AG04449 (cell line): ENCODE results near the gene MEF2C.

Experiments
- CTCF ChIA-PET: fragments of 350-600 bp; formaldehyde crosslinking; extraction: SDS; loops from one replicate; lab custom pipeline; 2021; ENCODE audit warnings: antibody characterized with exemption; lab: Yijun Ruan, JAX
- POLR2A ChIA-PET: fragments of 400-600, 350-600 bp; formaldehyde crosslinking; extraction: SDS; loops from one replicate; lab custom pipeline; 2020; ENCODE audit warnings: antibody characterized with exemption, inconsistent platforms; lab: Yijun Ruan, JAX
- DNase-seq: peaks from one replicate; pipeline ENCODE4 v3.0.0-alpha.2; 2010; ENCODE audit warnings: low read depth, low spot score
- H3K4me3 ChIP-seq: 2 replicates; pipeline ENCODE4 v1.5.1; 2011; ENCODE audit warnings: low read depth, mild to moderate bottlenecking, control low read depth, low read length
- TF ChIP-seq, protein P1 (sequence below): IDR thresholded peaks from one replicate; pipeline ENCODE4 v1.5.1; 2011; ENCODE audit warnings: mild to moderate bottlenecking, moderate library complexity, low read length, control low read depth, inconsistent platforms; ENCODE audit not compliant: insufficient read depth; ENCODE audit errors: missing control alignments

Gene MEF2C

DNA sequence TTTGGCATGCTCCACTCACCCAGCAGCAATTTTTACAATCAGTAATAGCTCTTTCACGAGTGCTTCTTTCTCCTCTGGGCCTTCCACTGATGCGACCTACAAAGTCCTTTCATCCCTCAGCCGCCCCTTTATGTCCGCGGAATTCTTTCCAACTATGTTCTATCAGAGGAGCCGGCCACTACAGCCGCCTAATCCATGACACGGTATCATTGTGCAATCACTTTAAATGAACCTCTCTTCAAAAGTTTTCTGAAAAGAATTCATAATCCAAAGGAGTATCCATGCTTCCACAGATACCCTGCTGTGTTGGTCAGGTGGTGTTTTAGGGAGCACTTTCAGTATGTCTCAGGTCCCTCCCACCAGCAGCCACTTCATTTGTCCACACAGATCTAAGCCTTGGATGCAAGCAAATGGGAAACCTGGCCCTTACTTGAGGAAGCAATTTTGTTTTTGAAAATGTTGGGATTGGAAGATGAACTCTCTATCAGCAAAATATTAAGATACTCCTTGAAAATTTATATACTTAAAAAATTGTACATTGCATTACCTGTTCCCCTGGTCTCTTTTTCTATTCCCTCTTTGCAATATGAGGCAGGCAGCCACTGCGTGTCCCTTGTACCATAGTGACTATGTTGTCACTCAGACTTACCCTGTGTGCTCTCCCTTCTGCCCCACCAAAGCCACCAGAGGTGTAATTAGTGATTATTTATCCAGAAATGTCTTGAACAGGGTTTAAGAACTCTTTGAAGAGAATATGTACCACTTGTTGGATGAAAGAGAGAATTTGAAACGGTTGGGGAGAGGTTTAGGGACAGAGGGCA is 12.9 kb upstream of the MEF2C start:
- TF ChIP-seq, protein P1, sequence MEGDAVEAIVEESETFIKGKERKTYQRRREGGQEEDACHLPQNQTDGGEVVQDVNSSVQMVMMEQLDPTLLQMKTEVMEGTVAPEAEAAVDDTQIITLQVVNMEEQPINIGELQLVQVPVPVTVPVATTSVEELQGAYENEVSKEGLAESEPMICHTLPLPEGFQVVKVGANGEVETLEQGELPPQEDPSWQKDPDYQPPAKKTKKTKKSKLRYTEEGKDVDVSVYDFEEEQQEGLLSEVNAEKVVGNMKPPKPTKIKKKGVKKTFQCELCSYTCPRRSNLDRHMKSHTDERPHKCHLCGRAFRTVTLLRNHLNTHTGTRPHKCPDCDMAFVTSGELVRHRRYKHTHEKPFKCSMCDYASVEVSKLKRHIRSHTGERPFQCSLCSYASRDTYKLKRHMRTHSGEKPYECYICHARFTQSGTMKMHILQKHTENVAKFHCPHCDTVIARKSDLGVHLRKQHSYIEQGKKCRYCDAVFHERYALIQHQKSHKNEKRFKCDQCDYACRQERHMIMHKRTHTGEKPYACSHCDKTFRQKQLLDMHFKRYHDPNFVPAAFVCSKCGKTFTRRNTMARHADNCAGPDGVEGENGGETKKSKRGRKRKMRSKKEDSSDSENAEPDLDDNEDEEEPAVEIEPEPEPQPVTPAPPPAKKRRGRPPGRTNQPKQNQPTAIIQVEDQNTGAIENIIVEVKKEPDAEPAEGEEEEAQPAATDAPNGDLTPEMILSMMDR: no peak
- CTCF ChIA-PET: no interaction called here
- DNase-seq: no peak
- POLR2A ChIA-PET: no interaction called here
- no peak overlapping the region for H3K4me3 ChIP-seq

DNA sequence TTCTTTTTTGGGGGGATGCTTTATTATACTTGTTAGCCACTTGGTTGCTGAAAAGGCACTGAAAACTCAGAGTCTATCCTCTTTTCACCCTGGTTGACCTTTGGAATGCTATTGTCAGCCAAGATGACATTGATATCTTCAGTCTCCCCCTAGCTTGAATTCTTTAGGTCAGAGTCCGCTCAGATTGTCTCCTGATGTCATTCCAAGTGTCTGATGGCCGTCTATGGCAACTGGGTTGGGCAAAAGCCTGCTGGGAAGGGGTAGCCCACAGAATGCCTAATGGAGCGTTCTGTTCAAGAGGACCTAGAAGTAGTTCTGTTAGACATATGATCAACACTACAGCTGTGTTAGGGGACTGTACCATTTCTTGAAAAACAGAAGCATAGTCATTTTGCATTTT is 9.7 kb upstream of the MEF2C start:
- CTCF ChIA-PET: no interaction called here
- POLR2A ChIA-PET: no interaction called here
- H3K4me3 ChIP-seq: no peak overlapping the region
- TF ChIP-seq, protein P1: no peak
- DNase-seq: no peak

DNA sequence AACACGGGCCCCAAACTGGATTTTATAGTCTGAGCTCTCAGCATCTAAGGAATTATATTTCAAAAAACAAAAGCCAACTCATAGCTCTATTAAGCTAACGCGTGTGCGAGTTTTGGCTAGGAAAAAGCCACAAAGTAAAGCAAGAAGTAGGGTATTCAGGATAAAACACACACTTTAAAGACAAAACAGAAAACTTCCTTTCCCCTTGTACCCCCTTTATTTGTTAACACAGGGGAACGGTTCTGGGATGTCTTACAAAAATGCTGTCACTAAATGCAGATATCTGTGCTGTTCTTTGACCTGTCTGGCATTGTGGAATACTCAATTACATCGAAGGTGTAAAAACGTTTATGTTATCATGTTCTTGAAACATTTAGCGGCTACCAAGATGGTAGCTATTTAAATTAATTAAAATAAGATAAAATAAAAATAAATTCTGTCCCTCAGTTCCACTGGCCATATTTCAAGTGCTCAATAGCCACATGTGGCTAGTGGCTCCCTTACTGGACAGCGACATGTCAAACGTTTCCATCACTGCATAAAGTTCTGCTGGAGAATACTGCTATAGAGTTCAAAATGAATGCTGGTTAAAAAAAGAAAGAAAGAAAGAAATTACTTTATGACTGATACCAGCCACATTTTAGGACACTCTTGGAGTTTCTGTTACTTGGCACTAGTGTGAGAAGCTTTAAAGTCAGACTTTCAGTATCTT is 7.2 kb upstream of the MEF2C start:
- ChIA-PET CTCF (interaction anchor here (3.2 kb wide), 1 partner anchor 162 kb away, joined by 15 read pairs; no protein-coding TSS in a partner anchor), POLR2A (no interaction called here)
- peak overlapping the region; percentile 62 for H3K4me3 ChIP-seq
- DNase-seq: no peak
- TF ChIP-seq, protein P1: no peak

DNA sequence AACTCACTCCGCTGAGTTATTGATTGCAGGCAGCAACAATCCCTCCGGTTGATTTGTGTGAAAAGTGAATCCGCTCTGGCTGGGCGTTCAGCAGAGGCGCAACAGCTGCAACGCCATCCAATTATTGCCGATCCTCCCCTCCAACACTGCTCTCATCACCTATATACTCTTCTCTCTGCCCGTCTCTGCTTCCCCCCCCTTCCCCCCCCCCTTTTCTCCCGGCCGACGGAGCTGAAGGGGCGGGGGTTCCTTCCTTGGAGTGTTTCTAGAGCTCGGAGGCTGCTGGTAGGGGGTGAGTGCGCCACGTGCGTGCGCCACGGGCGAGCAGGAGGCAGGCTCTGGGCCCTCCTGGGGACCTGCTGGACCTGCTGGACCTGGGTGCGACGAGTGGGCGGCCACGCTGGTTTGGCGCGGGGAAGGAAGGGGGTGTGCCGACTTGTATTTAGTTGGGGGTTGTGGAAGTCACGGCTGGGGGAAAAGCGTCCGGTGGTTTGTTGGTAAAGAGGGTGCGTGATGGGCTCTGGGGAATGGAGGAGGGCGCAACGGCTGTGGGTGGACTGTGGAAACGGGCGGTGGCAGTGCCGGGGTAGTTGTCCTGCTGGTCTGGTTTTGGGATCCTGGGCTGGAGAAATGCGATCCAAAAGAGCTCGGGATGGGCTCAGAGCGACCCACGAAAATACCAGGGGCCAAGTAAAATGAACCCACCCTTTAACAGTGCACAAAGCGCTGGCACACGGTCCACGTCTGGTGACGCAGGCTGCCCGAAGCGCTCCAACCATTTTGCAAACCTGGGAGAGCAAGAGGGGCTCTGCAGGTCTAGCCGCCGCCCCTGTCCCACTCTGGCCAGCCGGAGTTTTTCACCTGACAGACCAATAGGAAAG is 6.4 kb upstream of the MEF2C start:
- peak overlapping the region; percentile 62 for H3K4me3 ChIP-seq
- DNase-seq: no peak
- TF ChIP-seq, protein P1: no peak
- POLR2A ChIA-PET: no interaction called here
- CTCF ChIA-PET: interaction anchor here (3.2 kb wide), 1 partner anchor 161 kb away, joined by 15 read pairs; no protein-coding TSS in a partner anchor

DNA sequence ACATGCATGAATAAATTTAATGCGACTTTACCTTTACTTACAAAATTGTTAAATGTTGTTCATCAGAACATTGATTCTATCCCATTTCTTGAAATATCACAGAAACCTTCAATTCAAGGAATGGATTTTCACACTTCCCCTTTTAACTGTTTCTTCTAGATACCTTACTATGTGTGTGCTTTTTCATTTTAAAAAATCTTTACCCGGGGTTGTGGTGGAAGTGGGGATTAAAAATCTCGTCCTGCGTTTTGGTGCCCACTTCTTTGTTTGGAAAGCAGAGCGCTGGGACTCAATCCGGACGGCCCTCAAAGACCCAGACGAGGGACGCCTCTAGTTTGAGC is 5.8 kb upstream of the MEF2C start:
- TF ChIP-seq, protein P1: no peak
- no peak for DNase-seq
- peak overlapping the region; percentile 62 for H3K4me3 ChIP-seq
- ChIA-PET CTCF (interaction anchor here (3.2 kb wide), 1 partner anchor 160 kb away, joined by 15 read pairs; no protein-coding TSS in a partner anchor), POLR2A (no interaction called here)
